HEK293T (cell line): ENCODE data around the gene ASTN2.

Experiments
- BHLHE40 ChIP-seq: fragments of 450-650 bp; IDR thresholded peaks from 2 replicates; pipeline ENCODE4 v1.6.1; 2016; ENCODE audit warnings: mild to moderate bottlenecking, moderate library complexity, borderline replicate concordance
- FOXK2 ChIP-seq: fragments of 450-650 bp; IDR thresholded peaks from 2 replicates; pipeline ENCODE4 v1.6.1; 2016; ENCODE audit warnings: mild to moderate bottlenecking
- LEF1 ChIP-seq: fragments of 450-650 bp; IDR thresholded peaks from 2 replicates; pipeline ENCODE4 v1.6.1; 2017; ENCODE audit warnings: mild to moderate bottlenecking, borderline replicate concordance
- SUZ12 ChIP-seq: fragments of 450-650 bp; IDR thresholded peaks from 2 replicates; pipeline ENCODE4 v1.6.1; 2016; ENCODE audit warnings: mild to moderate bottlenecking
- ZNF384 ChIP-seq: fragments of 450-650 bp; IDR thresholded peaks from 2 replicates; pipeline ENCODE4 v1.6.1; 2016

DNA sequence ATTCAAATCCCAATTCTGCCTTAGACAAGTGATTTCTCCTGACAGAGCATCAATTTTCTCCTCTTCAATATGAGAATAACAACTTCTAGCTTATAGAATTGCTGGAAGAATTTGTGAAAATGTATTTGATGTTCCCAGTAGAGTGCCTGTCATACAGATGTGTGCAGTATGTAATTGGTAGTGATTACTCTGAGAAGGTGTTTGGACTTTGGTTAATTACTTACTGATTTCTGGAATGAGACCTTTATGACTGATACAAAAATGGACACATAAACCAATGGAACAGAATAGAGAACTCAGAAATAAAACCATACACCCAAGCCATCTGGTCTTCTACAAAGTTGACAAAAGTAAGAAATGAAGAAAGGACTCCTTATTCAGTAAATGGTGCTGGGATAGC is 829.7 kb downstream of the ASTN2 start:
- no peak for TF ChIP-seq LEF1
- TF ChIP-seq BHLHE40, result no peak
- TF ChIP-seq FOXK2, result no peak
- no peak for TF ChIP-seq ZNF384
- TF ChIP-seq SUZ12, result no peak
